ENCODE measurements around the gene LTB.

- TF ChIP-seq, protein P1, sequence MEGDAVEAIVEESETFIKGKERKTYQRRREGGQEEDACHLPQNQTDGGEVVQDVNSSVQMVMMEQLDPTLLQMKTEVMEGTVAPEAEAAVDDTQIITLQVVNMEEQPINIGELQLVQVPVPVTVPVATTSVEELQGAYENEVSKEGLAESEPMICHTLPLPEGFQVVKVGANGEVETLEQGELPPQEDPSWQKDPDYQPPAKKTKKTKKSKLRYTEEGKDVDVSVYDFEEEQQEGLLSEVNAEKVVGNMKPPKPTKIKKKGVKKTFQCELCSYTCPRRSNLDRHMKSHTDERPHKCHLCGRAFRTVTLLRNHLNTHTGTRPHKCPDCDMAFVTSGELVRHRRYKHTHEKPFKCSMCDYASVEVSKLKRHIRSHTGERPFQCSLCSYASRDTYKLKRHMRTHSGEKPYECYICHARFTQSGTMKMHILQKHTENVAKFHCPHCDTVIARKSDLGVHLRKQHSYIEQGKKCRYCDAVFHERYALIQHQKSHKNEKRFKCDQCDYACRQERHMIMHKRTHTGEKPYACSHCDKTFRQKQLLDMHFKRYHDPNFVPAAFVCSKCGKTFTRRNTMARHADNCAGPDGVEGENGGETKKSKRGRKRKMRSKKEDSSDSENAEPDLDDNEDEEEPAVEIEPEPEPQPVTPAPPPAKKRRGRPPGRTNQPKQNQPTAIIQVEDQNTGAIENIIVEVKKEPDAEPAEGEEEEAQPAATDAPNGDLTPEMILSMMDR (IDR thresholded peaks at IDR 0.05; ENCODE audit: extremely low read depth in 1 of 2, insufficient read depth in 1 of 2, low read depth in 1 of 2, low read length in 2 of 2), result no peak
- no peak for TF ChIP-seq POLR2AphosphoS5 (IDR thresholded peaks at IDR 0.05; ENCODE audit: insufficient read depth, low read depth, low read length)
- no peak for TF ChIP-seq POLR2A (IDR thresholded peaks at IDR 0.05; ENCODE audit: low read depth, low read length)
- no peak for TF ChIP-seq EZH2 (IDR thresholded peaks at IDR 0.05; ENCODE audit: borderline replicate concordance, low read depth, low read length, severe bottlenecking)
- no peak for TF ChIP-seq MAX (IDR thresholded peaks at IDR 0.05; ENCODE audit: insufficient read depth, insufficient read length)
- TF ChIP-seq FOS (IDR thresholded peaks at IDR 0.05; ENCODE audit: borderline replicate concordance, insufficient read depth, low read length), result no peak
Measured at GRCh38 chr6:31560697-31561058, 21.5 kb downstream of the LTB start.
